ENCODE measurements around the gene FAM162A. TPM values are rescaled to one million over a fixed set of nuclear protein-coding genes. Genes with fewer than 3 reads are reported as not detected.
"Not testable (repeated sequence)": the region's sequence is repeated elsewhere in the genome, so short reads cannot be mapped to it uniquely, and the experiment has no call there.

FAM162A gene
- 10 to 100 TPM in 11 of 12 donors, not detected in 1; 33.4 to 43.4 (median 37.8) TPM for polyA plus RNA-seq (ENCODE audit: insufficient read length in 12 of 12)
- long read RNA-seq, donor 1, transcript FAM162A-203 (5 exons, 3,052 nt), result major isoform, 107 of 134 reads
- long read RNA-seq, donor 1, partial matches to known transcripts, result 24 of 134 reads
- long read RNA-seq, donor 1, other reads (novel, unspliced or antisense), result 0 of 134 reads
- long read RNA-seq, donor 2, transcript FAM162A-203 (5 exons, 3,052 nt), result major isoform, 26 of 32 reads
- long read RNA-seq, donor 2, partial matches to known transcripts, result 6 of 32 reads
- long read RNA-seq, donor 2, other reads (novel, unspliced or antisense), result 0 of 32 reads
- long read RNA-seq, donor 3, transcript FAM162A-203 (5 exons, 3,052 nt), result major isoform, 21 of 21 reads
- long read RNA-seq, donor 3, partial matches to known transcripts, result 0 of 21 reads
- long read RNA-seq, donor 3, other reads (novel, unspliced or antisense), result 0 of 21 reads
- long read RNA-seq, donor 4, transcript FAM162A-203 (5 exons, 3,052 nt), result major isoform, 12 of 12 reads
- long read RNA-seq, donor 4, partial matches to known transcripts, result 0 of 12 reads
- long read RNA-seq, donor 4, other reads (novel, unspliced or antisense), result 0 of 12 reads
- long read RNA-seq, donor 5, transcript FAM162A-203 (5 exons, 3,052 nt), result major isoform, 37 of 49 reads
- long read RNA-seq, donor 5, partial matches to known transcripts, result 9 of 49 reads
- long read RNA-seq, donor 5, other reads (novel, unspliced or antisense), result 0 of 49 reads
- long read RNA-seq, donor 6, transcript FAM162A-203 (5 exons, 3,052 nt), result major isoform, 13 of 13 reads
- long read RNA-seq, donor 6, partial matches to known transcripts, result 0 of 13 reads
- long read RNA-seq, donor 6, other reads (novel, unspliced or antisense), result 0 of 13 reads
- long read RNA-seq, donor 7, transcript FAM162A-203 (5 exons, 3,052 nt), result major isoform, 15 of 16 reads
- long read RNA-seq, donor 7, partial matches to known transcripts, result 0 of 16 reads
- long read RNA-seq, donor 7, other reads (novel, unspliced or antisense), result 0 of 16 reads
- long read RNA-seq, donor 8, transcript FAM162A-203 (5 exons, 3,052 nt), result major isoform, 32 of 44 reads
- long read RNA-seq, donor 8, partial matches to known transcripts, result 12 of 44 reads
- long read RNA-seq, donor 8, other reads (novel, unspliced or antisense), result 0 of 44 reads
- long read RNA-seq, donor 9, transcript FAM162A-203 (5 exons, 3,052 nt), result major isoform, 25 of 25 reads
- long read RNA-seq, donor 9, partial matches to known transcripts, result 0 of 25 reads
- long read RNA-seq, donor 9, other reads (novel, unspliced or antisense), result 0 of 25 reads
- long read RNA-seq, donor 10, transcript FAM162A-203 (5 exons, 3,052 nt), result major isoform, 32 of 33 reads
- long read RNA-seq, donor 10, partial matches to known transcripts, result 0 of 33 reads
- long read RNA-seq, donor 10, other reads (novel, unspliced or antisense), result 0 of 33 reads
- long read RNA-seq, donor 11, transcript FAM162A-203 (5 exons, 3,052 nt), result major isoform, 28 of 36 reads
- long read RNA-seq, donor 11, partial matches to known transcripts, result 8 of 36 reads
- long read RNA-seq, donor 11, other reads (novel, unspliced or antisense), result 0 of 36 reads

GRCh38 chr3:122383771-122384697 lies at the start of gene FAM162A:
TSS of gene FAM162A (plus strand) at chr3:122384182. CDS start at chr3:122384266, 84 bp downstream.
- DNase-seq, result peak; percentile 93

GRCh38 chr3:122342803-122343202 lies 41.2 kb upstream of the FAM162A start:
- no peak for DNase-seq

GRCh38 chr3:122343654-122344053 lies 40.3 kb upstream of the FAM162A start:
- no peak for DNase-seq

GRCh38 chr3:122349171-122349570 lies 34.8 kb upstream of the FAM162A start:
- no peak for DNase-seq

- no peak for DNase-seq
These were observed 33.1 kb upstream of the FAM162A start for GRCh38 chr3:122350814-122351418.

- DNase-seq, result no peak
These were observed 32.4 kb upstream of the FAM162A start for GRCh38 chr3:122351612-122352011.

- peak; percentile 5 for DNase-seq
These were observed 30.8 kb upstream of the FAM162A start for GRCh38 chr3:122353215-122353614.

- DNase-seq, result no peak
These were observed 30.0 kb upstream of the FAM162A start for GRCh38 chr3:122353893-122354401.

- DNase-seq, result no peak
These were observed 28.4 kb upstream of the FAM162A start for GRCh38 chr3:122355612-122356011.

- DNase-seq, result no peak
These were observed 27.6 kb upstream of the FAM162A start for GRCh38 chr3:122356402-122356801.

- no peak for DNase-seq
These were observed 25.9 kb upstream of the FAM162A start for GRCh38 chr3:122357828-122358702.

- DNase-seq, result no peak
These were observed 25.3 kb upstream of the FAM162A start for GRCh38 chr3:122358703-122359032.

GRCh38 chr3:122362026-122362425 lies 22.0 kb upstream of the FAM162A start:
- no peak for DNase-seq

GRCh38 chr3:122364490-122364889 lies 19.5 kb upstream of the FAM162A start:
- DNase-seq, result no peak

GRCh38 chr3:122365073-122365472 lies 18.9 kb upstream of the FAM162A start:
- DNase-seq, result no peak

GRCh38 chr3:122365582-122366378 lies 18.2 kb upstream of the FAM162A start:
- DNase-seq, result not testable (repeated sequence)

GRCh38 chr3:122366379-122366749 lies 17.6 kb upstream of the FAM162A start:
- DNase-seq, result no peak

GRCh38 chr3:122374034-122374433 lies 9.9 kb upstream of the FAM162A start:
- no peak for DNase-seq

Measured in muscle of arm (tissue), 14 donors.